HG03439 (cell line): Measurements from ENCODE around the gene ITPR1.
A peak's percentile ranks its signal among the peaks of the same experiment; 100 is the strongest.

ENCODE experiments used
- ATAC-seq: cut with Tn5 transposase; IDR thresholded peaks from one replicate; pipeline ENCODE4 v1.9.1; 2021; ENCODE audit warnings: mild to moderate bottlenecking, moderate library complexity; ENCODE audit not compliant: unreplicated experiment

ITPR1 gene

DNA sequence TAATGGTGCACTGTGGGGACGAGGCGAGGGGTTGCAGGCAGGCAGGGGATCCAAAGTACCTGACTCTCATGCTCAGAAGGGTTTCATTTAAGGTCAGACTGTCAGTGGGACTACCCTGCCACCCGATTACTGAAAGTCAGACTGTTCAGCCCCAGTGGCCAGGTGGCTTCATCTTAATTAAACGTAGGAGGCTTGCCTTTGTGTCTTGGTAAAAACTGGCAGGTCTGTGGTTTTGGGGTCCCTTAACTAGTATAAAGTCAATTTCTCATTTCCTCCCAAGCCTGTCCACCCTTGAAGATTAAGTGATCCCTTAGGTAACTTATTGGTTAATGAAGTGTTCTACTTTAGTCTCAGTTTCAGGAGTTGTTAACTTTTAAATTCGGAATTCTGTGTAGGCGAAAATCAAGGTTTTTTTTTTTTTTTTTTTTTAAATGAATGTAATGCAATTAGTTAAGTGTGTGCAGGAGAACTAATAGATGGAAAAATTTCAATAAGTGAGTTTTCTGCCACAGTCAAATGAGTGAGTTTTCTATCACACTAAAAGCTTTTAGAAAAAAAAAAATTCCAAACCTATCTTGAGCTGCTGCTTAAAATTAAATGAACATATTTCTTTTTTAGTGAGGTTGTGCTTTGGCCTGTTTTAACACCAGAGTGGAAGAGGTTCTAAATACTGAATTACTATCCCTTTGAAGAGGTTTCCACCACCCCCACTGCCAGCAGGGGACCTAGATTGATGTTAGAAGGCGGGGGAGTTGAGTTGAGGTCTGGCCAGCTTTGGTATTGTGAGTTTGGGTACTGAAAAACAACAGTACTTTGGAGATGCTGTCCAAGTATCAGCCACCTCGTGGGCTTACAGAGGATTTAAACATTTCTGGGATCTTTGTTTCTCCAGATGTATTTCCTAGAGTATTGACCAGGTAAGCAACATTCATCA, 15.2 kb downstream of the ITPR1 start:
- peak; percentile 51 for ATAC-seq

DNA sequence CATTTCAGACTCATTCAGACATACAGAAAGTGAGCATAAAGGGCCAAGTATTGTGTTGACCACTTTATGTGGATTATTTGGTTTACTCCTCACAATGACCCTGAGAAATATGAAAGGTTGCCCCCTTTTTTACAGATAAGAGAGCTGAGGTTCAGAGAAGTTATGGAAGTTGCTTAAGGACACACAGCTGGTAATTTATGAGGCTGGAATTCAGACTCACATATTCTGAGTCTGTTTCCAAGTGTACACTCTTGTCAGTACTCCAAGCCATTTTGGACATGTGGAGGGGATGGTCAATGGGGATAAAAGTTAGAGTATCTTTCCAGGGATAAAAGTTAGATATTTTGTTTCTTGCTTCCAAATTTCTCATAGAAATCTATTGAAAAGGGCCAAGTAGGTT, 15.9 kb downstream of the ITPR1 start:
- no peak for ATAC-seq

DNA sequence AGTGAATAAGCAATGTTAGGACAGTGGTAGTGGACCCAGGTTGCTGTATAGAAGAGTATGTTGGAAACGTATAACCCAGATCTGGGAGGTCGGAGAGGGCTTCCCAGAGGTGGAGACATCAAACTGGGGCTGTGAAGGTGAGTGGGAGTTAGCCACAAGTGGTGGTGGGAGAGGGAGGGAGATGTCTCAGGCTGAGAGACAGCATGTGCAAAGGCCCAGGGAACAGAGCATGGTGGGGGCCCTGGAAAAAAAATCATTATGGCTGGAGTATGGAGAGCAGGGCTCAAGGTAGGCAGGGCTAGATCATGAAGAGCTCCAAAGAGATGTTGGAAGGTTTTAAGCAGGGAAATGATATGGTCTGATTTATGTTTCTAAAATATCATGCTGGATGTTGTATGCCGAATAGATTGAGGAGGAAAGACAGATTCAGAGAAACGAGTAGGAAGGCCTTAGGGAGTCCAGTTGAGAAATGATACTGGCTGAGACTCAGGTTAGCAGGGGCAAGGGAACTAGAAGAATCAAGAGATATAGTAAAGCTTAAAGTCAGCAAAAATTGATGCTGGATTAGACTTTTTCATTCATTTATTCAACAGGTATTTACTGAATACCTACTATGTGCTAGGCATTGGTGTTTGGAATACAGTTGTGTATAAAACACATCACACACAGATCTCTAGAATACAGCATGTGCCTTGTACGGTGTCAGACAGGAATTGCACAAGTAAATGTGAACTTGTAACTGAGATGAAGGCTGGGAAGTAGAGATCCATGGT, 17.0 kb downstream of the ITPR1 start:
- ATAC-seq, result no peak

DNA sequence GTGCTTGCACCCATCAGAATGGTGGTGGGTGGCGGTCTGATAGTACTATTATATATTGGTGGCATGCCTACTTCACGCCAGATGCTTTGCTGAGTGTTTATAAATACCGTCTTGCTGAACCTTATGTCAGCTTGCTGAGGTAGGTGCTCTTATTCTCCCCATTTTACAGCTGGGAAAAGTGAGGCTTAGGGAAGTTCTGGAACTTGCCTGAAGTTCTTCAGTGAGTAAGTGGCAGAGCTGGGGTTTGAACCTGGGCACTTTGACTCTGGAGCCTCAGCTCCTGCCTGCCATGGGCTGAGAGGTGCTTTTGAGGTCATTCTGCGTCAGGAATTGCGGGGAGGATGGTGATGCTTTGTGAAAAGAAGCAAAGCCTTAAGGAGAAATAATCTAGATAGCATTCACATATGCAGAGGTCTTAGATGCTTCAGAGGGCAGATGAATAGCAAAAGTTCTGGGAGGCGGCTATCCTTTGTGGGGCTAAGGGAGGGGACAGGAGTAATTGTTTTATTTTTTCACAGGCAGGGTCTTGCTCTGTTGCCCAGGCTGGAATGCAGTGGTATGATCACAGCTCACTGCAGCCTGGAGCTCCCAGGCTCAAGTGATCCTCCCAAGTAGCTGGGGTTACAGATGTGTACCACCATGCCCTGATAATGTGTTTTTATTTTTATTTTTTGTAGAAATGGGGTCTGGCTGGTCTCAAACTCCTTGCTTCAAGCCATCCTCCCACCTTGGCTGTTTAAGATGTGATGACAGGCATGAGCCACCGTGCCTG, 18.5 kb downstream of the ITPR1 start:
- no peak for ATAC-seq

DNA sequence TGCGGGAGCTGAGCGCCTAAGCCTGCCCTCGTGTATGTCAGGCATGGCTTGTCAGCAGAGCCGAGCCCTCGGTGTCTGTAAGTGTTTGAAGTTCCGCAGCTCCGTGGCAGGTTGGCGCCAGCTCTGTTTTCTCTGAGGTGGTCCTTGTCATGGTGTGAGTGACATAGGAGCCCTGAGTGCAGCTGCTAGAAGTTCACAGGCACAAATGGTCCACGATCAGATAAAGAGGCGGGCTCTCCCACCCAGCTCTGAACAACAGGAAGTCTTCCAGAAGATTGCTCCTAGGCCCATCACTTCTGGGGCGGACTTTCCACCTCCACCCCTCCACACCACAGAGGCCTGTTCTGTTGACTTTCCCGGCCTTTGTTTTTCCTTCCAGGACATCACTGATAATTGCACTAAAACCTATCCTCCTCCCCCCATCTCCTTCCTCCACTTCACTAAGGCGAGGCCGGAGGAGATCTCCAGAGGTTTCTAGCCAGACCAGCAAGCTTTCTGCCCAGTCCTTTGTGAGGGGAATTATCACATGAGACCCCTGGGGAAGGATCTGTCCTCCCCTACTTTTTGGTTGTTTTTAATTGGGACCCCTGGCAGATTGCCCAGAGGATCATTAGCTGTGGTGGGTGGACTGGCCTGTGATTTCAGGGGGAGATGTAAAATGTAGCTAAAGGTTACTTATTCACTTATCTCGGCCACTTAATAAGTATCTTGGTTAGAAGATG, 19.9 kb downstream of the ITPR1 start:
- no peak for ATAC-seq

DNA sequence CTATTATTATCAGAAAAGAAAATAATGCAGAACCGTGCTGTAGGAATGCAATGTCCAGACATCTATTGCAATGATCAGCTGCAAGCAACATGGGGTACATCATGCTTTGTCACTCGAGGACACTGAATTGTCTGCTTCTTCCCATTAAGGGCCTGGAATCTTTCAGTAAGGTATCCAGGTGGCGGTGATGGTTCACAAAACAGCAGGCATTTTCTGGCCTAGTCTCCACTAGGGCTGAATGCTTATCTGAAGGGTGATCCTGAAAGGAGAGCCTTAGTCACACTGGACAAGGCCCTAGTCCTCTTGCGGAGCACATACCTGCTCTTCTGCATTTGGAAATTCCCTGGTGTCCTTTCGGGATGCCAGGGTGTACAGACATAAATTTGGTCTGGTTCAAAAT, 21.2 kb downstream of the ITPR1 start:
- ATAC-seq, result no peak

DNA sequence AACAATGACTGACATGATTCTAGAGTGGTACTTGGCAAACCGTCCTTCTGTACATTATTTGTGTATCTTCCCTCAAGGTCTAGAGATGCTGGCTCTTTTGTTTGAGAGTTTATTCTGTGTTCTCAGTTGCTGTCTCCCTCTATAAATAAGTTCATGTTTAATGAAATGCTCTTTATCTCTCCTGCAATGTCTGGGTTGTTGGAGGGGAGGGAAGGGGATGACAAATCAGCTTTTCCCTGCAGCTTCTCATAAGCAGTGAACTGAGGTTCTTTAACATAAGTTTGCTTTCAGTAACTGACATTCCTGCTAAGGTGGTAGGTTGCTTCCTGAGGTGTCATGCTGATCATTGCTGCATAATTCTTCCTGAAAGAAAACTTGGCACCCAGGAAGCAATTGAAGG, 21.8 kb downstream of the ITPR1 start:
- ATAC-seq, result no peak

DNA sequence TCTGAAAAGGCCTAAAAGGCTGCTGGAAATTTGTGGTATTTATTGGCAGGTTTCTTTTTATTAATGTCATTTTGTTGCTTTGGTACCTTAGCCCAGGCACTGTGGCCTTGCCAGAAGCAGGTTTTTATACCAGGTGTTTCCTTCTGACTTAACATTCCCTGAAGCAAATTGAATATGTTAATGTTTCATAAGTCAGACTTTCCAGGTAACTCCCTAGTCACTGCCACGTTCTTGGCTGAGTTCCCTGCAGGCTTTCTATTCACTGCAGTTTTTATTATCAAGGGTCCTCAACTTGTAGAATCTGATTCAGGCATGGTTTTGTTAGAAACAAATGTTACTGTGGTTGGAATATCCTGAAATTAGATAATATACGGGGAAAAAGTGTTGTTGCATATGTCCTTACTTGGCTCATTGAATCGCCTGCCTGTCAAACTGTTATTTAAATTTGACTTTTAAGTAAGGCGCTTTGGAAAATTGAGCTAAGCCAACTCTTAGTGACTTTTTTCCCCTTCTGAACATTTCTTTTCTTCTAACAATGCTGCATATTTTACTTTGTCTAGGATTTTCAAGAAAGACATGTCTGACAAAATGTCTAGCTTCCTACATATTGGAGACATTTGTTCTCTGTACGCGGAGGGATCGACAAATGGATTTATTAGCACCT, 22.9 kb downstream of the ITPR1 start:
- ATAC-seq, result no peak

DNA sequence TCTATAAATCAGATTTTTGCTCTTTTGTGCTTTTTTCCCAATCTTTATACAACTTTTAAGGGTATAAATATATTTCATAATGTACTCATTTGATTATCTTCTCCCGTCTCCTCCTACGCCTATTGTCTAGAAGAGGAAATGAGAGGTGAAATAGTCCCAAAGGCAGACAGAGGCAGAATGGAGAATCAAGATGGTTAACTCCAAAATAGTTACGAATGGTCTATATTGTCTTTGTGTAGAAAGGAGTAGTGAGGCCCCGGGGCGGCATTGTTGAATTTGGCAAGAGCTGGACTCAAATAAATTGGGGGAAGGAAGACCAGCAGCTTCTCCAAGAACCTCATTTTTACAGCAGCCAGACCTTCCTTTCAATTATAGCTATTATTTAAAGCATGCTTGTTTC, 23.9 kb downstream of the ITPR1 start:
- ATAC-seq, result no peak

DNA sequence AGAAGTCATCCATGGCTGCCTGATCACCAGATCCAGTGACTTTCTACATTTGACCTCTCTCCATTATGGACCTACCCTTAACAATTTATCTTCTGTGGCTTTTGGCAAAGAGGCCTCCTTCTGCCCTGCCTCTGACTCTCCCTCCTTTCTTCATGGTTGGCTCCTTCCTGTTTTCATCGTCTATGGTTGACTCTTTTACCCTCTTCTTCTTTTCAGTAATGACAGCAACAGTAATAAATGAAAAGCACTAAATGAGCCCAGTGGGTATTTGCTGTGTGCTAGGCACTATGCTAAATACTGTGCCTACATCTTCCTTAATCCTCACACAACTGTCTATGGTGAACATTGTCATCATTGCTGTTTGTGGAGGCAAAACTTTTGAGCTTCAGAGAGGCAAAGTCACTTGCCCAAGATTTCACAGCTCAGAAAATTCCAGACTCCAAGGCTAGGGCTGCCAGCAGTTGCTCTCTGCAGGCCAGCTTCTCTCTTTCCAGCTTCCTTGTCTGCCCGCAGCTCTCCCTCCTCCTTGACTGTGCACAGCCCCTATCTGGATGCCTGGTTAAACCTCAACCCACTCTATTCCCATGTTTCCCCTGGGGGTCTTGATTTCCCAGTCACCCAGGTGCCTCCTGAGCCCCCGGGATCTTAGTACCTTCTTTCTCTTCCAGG, 24.6 kb downstream of the ITPR1 start:
- ATAC-seq, result no peak

DNA sequence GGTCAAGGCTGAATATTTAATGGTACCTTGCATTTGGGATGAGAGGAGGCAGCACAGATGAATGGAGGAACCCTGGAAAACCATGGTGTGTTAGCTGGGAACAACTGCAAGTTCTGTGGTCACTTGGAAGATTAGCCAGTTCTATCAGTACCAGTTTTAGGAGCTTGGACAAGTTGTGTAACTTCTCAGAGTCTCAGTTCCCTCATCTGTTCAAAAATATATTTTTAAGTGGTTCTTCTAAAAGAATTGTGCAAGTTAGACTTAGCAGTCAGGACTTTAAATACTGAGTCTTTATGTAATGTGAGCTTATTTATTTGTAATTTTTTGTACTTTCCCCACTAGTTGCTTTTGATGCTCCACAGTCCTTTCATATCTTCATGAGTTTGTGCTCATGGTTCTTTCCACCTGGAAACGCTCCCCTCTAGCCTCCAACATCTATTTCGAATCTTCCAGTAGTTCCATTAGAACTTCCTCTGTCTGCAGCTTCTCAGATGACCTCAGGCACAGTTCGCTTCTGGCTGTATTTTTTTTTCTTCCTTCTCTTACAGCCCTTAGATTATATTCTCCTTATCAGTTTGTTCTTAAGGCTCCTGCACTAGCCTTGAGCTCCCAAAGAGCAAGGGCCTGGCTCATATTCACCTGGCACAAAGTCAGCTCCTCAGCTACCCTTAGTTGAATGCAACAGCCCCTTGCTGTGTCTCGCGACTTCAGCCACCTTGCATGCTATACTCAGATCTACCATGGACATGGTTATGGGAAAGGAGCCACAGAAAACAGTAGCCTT, 27.1 kb downstream of the ITPR1 start:
- no peak for ATAC-seq

DNA sequence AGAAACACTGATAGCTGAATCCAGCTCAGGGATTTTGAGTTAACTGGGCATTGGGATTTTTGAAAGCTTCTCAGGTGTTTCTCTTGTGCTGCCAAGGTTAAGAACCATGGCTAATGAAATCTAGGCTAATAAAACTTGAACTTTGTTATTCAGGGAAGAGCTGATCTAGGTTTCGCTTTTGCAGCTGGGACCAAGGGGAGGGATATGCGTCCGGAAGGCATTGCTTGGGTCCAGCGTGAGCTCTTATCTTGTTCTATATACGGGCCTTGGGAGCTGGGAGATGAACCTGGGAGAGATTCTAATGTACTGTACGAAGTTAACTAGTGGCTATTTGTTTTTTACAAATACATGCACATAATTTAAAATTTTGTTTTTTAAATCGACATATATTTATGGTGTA, 29.8 kb downstream of the ITPR1 start:
- ATAC-seq, result no peak

DNA sequence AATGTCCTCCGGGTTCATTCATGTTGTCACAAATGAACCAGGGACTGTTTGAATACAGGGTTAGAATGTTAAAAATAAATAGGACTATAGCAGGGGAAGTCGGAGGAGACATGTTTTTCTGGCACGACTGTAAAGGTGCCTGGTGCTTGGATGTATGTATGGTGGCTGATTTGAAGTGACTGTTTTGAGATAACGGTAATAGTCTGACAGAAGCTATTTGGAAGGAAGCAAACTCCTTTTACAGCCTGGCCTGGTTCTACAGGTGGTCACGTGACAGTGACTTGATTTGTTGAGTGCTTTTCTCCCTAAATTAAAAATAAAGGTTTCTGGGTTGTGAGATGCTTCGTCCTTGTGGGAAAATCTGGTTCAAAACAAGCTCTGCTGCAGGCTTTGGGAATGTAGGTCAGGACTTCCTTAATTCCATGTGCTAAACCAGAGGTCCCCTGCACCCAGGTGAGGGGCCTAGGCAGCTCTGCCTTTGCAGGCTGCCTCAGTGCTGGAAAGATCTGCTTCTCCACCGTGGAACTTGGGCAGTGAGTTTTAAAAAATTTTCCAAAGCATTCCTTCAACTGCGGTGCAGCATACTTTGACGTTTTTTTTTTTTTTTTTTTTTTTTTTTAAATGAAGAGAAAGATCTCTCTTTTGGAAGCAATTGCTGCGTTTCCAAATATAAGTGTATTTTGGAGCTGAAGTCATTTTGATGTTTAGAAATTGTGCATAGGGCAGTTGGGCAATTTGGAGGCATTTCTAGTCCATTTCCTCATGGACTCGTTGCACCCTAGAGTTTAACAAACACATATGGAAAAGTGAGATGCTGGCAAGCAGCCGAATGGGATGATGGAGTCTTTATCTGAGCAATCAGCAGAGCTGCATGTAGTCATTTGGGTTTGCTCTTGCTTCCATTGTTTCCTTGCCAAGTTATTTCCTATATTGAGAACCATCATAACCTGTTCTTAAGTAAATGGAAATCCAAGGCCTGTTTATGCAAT, 30.9 kb downstream of the ITPR1 start:
- ATAC-seq, result no peak

DNA sequence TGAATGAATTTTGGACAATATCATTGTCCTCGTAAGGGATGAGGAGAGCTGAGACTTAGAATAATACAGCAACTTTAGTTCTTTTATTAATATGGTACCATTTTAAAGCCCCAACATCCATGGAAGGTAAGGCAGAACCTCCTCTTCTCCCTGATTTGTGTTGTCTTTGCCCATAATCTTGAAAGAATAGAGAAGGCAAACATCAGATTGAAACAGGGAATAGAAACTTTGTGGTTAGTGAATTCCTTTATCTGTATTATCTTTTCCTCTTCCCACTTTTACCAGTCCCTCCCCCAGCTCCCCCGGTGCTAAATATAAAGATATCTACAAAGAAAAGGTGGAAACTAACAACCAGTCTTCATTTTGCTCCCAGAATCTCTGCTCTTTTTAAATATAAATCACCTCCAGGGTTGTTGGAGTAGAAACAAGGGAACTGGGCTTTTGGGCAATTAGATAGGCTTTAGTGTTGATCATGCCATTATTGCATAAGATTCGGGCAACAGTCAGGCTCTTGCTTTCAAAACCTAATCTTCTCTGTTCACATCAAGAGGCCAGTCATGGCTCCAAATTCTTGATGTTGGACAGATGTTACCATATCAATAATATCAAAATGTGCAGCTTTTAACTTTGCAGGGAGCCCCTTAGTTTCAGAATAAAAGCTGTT, 32.5 kb downstream of the ITPR1 start:
- no peak for ATAC-seq

DNA sequence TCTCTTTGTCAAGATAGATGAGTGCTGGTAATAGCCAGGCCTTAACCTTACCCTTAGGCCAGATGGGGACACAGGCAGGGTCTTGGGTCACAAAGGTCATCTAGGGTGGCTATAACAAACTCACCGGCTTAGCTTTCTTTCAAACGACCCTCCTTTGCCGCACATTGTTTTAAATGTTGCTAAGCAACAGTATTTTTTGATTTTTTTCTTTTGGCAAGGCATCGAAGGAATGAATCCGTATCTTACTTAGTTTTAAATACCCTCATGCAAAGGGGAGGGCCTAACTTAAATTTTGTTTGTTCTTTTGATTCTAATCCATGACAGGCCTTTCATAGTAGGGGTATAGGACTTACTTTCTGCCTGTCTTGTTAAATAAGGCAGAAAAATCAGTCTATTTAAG, 35.2 kb downstream of the ITPR1 start:
- no peak for ATAC-seq

DNA sequence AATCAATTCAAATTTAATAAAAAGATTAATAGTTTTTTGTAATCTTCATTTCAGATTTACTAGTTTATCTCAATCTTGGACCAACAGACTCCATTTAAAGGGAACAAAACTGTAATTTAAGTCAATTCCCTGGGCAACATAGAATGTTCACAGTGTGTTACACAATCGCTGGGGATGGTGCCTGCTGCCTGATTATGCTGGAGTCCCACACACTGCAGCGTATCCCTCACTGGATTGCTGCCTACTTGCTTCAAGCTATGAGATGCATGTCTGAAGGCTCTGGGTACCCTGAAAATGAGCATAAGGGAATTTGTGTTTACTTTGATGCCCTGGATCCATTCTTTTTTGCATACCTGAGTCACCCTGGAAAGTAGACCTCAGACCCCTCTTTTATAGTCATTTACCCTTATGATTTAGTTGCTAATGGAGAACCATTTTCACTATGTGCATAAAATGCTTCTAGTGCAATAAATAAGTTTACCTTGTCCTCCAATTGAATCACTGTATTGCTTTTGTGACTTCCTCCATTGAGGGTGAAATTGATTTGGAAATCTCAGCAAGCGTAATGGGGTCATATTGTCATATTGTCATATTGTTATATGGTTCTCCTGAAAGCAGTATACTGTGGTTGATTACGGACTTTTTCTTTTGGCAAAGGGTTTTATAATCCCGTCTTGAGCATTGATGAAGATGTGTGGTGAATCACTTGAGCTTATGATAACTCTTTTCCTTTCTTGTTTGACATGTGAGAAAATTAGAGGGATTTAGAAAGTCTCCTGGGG, 35.9 kb downstream of the ITPR1 start:
- no peak for ATAC-seq
